GM10248 (cell line): Measurements from ENCODE around the gene CD160.
"Not testable (repeated sequence)": the region's sequence is repeated elsewhere in the genome, so short reads cannot be mapped to it uniquely, and the experiment has no call there.

Source experiments
- CTCF ChIA-PET: fragments of 300-600 bp; sonication (Branson Sonifier 250); formaldehyde crosslinking; extraction: SDS; loops from one replicate; lab custom pipeline; 2021; ENCODE audit warnings: antibody characterized with exemption; lab: Yijun Ruan, JAX
- POLR2A ChIA-PET: fragments of 350-650 bp; sonication (Branson Sonifier 250); formaldehyde crosslinking; extraction: SDS; loops from one replicate; lab custom pipeline; 2020; ENCODE audit warnings: antibody characterized with exemption; lab: Yijun Ruan, JAX
- DNase-seq: peaks from one replicate; pipeline ENCODE4 v3.0.0; 2012; ENCODE audit errors: extremely low spot score
- TF ChIP-seq, protein P1 (sequence below): IDR thresholded peaks from 2 replicates; pipeline ENCODE4 v1.5.1; 2012; ENCODE audit warnings: mild to moderate bottlenecking, low read depth; ENCODE audit errors: extremely low read depth, missing control alignments, control extremely low read depth

Gene CD160

DNA sequence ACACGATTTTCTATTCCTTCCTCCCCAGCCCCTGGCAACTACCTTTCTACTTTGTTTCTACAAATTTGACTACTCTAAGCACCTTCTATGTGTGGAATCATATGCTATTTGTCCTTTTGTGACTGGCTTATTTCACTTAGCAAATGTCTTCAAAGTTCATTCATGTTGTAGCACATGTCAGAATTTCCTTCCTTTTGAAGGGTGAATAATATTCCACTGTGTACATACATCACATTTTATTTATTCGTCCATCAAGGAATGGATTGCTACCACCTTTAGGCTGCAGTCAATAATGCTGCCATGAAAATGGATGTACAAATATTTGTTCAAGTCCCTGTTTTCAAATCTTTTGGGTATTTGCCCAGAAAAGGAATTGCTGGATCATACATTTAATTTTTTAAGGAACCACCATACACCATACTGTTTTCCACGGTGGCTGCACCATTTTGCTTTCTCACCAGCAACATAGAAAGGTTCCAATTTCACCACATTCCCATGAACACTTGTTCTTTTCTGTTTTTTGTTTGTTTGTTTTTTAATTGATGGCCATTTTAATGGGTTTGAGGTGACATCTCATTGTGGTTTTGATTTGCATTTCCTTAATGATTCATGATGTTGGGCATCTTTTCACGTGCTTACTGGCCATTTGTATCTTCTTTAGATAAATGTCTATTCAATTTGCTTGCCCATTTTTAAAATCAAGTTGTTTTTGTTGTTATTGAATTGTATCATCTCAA lies 8.8 kb upstream of the CD160 start:
- POLR2A ChIA-PET = no interaction called here
- TF ChIP-seq, protein P1, sequence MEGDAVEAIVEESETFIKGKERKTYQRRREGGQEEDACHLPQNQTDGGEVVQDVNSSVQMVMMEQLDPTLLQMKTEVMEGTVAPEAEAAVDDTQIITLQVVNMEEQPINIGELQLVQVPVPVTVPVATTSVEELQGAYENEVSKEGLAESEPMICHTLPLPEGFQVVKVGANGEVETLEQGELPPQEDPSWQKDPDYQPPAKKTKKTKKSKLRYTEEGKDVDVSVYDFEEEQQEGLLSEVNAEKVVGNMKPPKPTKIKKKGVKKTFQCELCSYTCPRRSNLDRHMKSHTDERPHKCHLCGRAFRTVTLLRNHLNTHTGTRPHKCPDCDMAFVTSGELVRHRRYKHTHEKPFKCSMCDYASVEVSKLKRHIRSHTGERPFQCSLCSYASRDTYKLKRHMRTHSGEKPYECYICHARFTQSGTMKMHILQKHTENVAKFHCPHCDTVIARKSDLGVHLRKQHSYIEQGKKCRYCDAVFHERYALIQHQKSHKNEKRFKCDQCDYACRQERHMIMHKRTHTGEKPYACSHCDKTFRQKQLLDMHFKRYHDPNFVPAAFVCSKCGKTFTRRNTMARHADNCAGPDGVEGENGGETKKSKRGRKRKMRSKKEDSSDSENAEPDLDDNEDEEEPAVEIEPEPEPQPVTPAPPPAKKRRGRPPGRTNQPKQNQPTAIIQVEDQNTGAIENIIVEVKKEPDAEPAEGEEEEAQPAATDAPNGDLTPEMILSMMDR = no peak
- no peak for DNase-seq
- CTCF ChIA-PET = interaction anchor here (0.8 to 8.6 kb wide), 3 partner anchors 8 to 11 kb away, joined by 3 to 59 read pairs (median 19); no protein-coding TSS in a partner anchor

GRCh38 chr1:145711213-145711651 lies 8.1 kb upstream of the CD160 start:
- TF ChIP-seq, protein P1 = no peak
- DNase-seq = no peak
- CTCF ChIA-PET = interaction anchor here (2.9 kb wide), 1 partner anchor 10 kb away, joined by 19 read pairs; no protein-coding TSS in a partner anchor
- POLR2A ChIA-PET = no interaction called here

GRCh38 chr1:145714524-145715111 lies 4.7 kb upstream of the CD160 start:
- POLR2A ChIA-PET = no interaction called here
- CTCF ChIA-PET = interaction anchor here (0.9 to 1.0 kb wide), 2 partner anchors 15 to 26 kb away, joined by 3 to 5 read pairs; no protein-coding TSS in a partner anchor
- TF ChIP-seq, protein P1 = no peak
- DNase-seq = no peak

DNA sequence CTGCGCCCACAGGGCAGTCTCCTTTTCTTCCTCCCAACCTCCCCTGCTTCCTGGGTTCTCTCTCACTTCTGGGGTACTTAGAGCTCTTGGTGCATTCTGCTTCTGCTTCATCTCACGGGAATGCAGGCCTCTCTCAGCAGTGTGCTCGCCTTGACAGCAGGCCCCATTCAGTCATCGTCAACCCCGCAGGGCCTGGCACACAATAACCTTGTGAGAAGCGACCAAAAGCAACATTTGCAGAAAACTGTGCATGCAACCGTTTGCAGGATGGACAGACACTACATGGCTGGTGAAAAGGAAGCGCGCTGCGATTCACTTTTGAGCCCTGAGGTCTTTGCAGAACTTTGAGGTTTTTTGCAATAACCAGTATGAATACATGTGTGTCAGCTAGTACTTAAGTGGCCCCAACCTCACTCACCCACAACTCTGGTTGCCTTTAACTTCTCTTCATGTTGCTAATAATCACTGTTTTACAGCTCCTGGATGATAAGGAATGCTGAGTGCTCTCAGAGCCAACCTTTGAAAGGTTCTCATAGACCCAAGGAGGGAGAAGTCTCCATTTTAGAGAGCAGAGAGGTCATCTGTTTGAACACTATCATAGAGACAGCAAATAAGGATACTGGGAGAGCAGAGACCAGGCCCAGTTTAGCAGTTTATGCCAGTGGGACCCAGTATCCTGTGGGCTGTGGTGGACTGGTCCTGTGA lies 2.5 kb upstream of the CD160 start:
- POLR2A ChIA-PET = no interaction called here
- TF ChIP-seq, protein P1 = no peak
- CTCF ChIA-PET = interaction anchor here (0.7 to 1.7 kb wide), 2 partner anchors 8 to 12 kb away, joined by 3 to 5 read pairs; no protein-coding TSS in a partner anchor
- DNase-seq = no peak

DNA sequence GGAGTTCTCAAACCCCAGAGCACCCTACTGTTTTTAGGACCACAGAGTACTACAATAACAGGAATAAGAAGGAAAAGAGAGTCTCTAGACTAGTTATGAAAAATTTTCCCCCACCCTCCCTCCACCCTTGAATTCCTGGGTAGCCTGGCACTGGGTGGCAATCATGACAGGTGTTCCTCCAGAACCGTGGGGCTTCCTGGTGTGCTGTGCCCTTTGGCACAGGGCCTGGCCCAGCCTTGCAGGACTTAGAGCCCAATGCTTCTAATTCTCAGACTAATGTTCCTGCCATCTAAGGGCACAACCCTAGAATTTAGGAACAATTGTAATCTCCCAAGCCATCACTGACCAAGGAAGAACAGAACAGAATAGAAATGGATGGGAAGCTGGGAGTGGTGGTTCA lies 1.5 kb upstream of the CD160 start:
- TF ChIP-seq, protein P1 = no peak
- ChIA-PET POLR2A (no interaction called here), CTCF (interaction anchor here (1.0 to 1.8 kb wide), 5 partner anchors 8 to 14 kb away, joined by 3 to 6 read pairs (median 5); no protein-coding TSS in a partner anchor)
- DNase-seq = no peak

- POLR2A ChIA-PET, DNase-seq: not testable (repeated sequence)
- CTCF ChIA-PET = interaction anchor here (1.0 to 1.8 kb wide), 4 partner anchors 9 to 15 kb away, joined by 3 to 6 read pairs (median 4); no protein-coding TSS in a partner anchor
These were observed 834 bp upstream of the CD160 start for GRCh38 chr1:145718465-145718864.
